ENCODE results near the gene SLCO4C1. TPM values are rescaled to one million over a fixed set of nuclear protein-coding genes. Genes with fewer than 3 reads are reported as not detected.

Gene SLCO4C1
- total RNA-seq, 1 donor from 2014 or later: 0.63 TPM

DNA sequence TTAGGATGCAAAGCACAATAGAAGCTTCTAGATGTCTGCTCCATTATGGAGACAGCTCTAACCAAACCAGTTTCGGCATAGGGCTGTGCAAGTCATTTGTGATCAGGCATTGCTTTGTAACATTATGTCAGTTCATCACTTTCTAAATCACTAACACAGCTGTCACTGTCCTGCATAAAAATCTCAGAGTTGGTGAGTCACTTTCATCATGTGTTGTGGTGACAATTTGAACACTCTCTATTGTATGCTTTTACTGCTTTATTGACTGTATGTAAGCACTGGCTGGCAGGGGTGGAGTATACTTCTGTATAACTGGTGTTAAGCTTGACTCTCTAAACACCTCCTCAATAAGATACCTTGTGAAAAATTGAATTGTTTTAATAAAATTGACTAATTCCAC is 77.9 kb downstream of the SLCO4C1 start:
- DNase-seq (ENCODE audit: low read depth): no peak
- TF ChIP-seq, protein P1, sequence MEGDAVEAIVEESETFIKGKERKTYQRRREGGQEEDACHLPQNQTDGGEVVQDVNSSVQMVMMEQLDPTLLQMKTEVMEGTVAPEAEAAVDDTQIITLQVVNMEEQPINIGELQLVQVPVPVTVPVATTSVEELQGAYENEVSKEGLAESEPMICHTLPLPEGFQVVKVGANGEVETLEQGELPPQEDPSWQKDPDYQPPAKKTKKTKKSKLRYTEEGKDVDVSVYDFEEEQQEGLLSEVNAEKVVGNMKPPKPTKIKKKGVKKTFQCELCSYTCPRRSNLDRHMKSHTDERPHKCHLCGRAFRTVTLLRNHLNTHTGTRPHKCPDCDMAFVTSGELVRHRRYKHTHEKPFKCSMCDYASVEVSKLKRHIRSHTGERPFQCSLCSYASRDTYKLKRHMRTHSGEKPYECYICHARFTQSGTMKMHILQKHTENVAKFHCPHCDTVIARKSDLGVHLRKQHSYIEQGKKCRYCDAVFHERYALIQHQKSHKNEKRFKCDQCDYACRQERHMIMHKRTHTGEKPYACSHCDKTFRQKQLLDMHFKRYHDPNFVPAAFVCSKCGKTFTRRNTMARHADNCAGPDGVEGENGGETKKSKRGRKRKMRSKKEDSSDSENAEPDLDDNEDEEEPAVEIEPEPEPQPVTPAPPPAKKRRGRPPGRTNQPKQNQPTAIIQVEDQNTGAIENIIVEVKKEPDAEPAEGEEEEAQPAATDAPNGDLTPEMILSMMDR (conservative IDR thresholded peaks at IDR 0.05; ENCODE audit: low read depth, low read length): no peak
- no peak overlapping the region for H3K4me3 ChIP-seq (ENCODE audit: low read depth, low read length)

- TF ChIP-seq, protein P1 (conservative IDR thresholded peaks at IDR 0.05; ENCODE audit: low read depth, low read length): no peak
- DNase-seq (ENCODE audit: low read depth): no peak
- H3K4me3 ChIP-seq (ENCODE audit: low read depth, low read length): no peak overlapping the region
Observed at GRCh38 chr5:102216678-102217077, 79.4 kb downstream of the SLCO4C1 start.

DNA sequence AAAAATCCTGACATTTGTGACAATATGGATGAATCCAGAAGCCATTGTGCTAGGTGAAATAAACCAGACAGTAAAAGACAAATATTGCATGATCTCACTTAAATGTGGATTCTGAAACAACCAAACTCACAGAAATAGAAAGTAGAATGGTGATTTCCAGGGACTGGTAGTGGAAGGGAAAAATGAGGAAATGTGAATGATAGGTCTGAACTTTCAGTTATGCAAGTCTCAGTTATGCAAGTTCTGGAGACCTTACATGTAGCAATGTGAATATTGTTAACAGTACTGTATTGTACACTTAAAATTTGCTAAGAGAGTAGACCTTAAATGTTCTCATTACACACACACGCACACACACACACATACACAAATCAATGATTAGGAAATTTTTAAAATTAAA is 84.9 kb downstream of the SLCO4C1 start:
- DNase-seq (ENCODE audit: low read depth): no peak
- TF ChIP-seq, protein P1 (conservative IDR thresholded peaks at IDR 0.05; ENCODE audit: low read depth, low read length): no peak
- no peak overlapping the region for H3K4me3 ChIP-seq (ENCODE audit: low read depth, low read length)

DNA sequence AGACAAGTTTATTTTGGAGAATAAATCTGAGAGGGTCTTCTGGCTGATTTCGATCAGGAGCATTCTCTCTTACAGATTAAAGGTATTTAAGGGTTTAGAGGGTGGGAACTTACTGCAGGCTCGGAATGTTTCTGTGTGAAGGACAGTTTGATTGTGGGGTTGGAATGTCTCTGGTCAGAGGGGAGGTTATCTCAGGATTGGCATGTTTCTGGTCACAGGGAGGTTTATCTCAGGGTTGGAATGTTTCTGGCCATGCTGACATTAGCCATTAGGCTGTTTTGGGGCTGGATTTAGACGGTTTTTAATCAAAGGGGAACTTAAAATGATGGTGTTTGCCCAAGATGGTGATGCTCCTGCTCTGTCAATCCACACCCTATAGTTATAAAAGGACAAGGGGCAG is 95.2 kb downstream of the SLCO4C1 start:
- DNase-seq (ENCODE audit: low read depth): no peak
- TF ChIP-seq, protein P1 (conservative IDR thresholded peaks at IDR 0.05; ENCODE audit: low read depth, low read length): no peak
- H3K4me3 ChIP-seq (ENCODE audit: low read depth, low read length): no peak overlapping the region

- no peak overlapping the region for H3K4me3 ChIP-seq (ENCODE audit: low read depth, low read length)
- DNase-seq (ENCODE audit: low read depth): no peak
- TF ChIP-seq, protein P1 (conservative IDR thresholded peaks at IDR 0.05; ENCODE audit: low read depth, low read length): no peak
Observed at GRCh38 chr5:102196481-102196880, 99.6 kb downstream of the SLCO4C1 start.

Other genes starting within 250 kb of the SLCO4C1 start
- not detected in 2 replicates for gene SLCO6A1, start 202.7 kb upstream of the SLCO4C1 start, total RNA-seq

Data from epithelial cell of proximal tubule (primary cell).